Measurements from ENCODE around the gene NCAM1.

Gene NCAM1

GRCh38 chr11:113308601-113309000 lies 347.4 kb downstream of the NCAM1 start:
- H3K27ac ChIP-seq: no peak overlapping the region
- TF ChIP-seq CTCF (IDR thresholded peaks at IDR 0.05): no peak
- H3K9me3 ChIP-seq: no peaks in the 10 kb centered on the region
- no peaks in the 10 kb centered on the region for H3K36me3 ChIP-seq
- no peaks in the 10 kb centered on the region for H3K4me1 ChIP-seq (ENCODE audit: control insufficient read depth in 1 of 2, insufficient read depth in 1 of 2, low read depth in 1 of 2, low read length in 1 of 2)
- H3K4me3 ChIP-seq (ENCODE audit: low read depth in 1 of 2, low read length in 1 of 2): no peak overlapping the region
- peaks cover 21% of the 10 kb centered on the region for H3K27me3 ChIP-seq

- Histone ChIP-seq H3K4me3 (ENCODE audit: low read depth in 1 of 2, low read length in 1 of 2) (no peak overlapping the region), H3K36me3 (no peaks in the 10 kb centered on the region), H3K4me1 (ENCODE audit: control insufficient read depth in 1 of 2, insufficient read depth in 1 of 2, low read depth in 1 of 2, low read length in 1 of 2) (peaks cover 6 to 7% of the 10 kb centered on the region in 2 experiments), H3K27ac (no peak overlapping the region), H3K27me3 (peaks cover 21% of the 10 kb centered on the region), H3K9me3 (no peaks in the 10 kb centered on the region)
- TF ChIP-seq CTCF (IDR thresholded peaks at IDR 0.05): no peak
Observed at GRCh38 chr11:113311536-113311935, 350.3 kb downstream of the NCAM1 start.

GRCh38 chr11:113313601-113314000 lies 352.4 kb downstream of the NCAM1 start:
- Histone ChIP-seq H3K27me3 (peaks cover 6% of the 10 kb centered on the region), H3K9me3 (no peaks in the 10 kb centered on the region), H3K4me3 (ENCODE audit: low read depth in 1 of 2, low read length in 1 of 2) (peak overlapping the region in 1 of 2 experiments; percentile 90), H3K36me3 (no peaks in the 10 kb centered on the region), H3K27ac (no peak overlapping the region), H3K4me1 (ENCODE audit: control insufficient read depth in 1 of 2, insufficient read depth in 1 of 2, low read depth in 1 of 2, low read length in 1 of 2) (peaks cover 6 to 7% of the 10 kb centered on the region in 2 experiments)
- TF ChIP-seq CTCF (IDR thresholded peaks at IDR 0.05): no peak

- no peaks in the 10 kb centered on the region for H3K36me3 ChIP-seq
- H3K4me3 ChIP-seq (ENCODE audit: low read depth in 1 of 2, low read length in 1 of 2): peak overlapping the region; percentile 65 to 90
- TF ChIP-seq CTCF (IDR thresholded peaks at IDR 0.05): no peak
- H3K27ac ChIP-seq: peak overlapping the region; percentile 77
- H3K9me3 ChIP-seq: no peaks in the 10 kb centered on the region
- peaks cover 1% of the 10 kb centered on the region for H3K27me3 ChIP-seq
- H3K4me1 ChIP-seq (ENCODE audit: control insufficient read depth in 1 of 2, insufficient read depth in 1 of 2, low read depth in 1 of 2, low read length in 1 of 2): peaks cover 6 to 7% of the 10 kb centered on the region in 2 experiments
Observed at GRCh38 chr11:113314065-113314388, 352.8 kb downstream of the NCAM1 start.

GRCh38 chr11:113314389-113315301 lies 353.4 kb downstream of the NCAM1 start, which contains the start of gene TTC12:
Gene TTC12 (plus strand): TSS chr11:113314583. CDS start chr11:113316258, 1,675 bp downstream.
- TF ChIP-seq CTCF (IDR thresholded peaks at IDR 0.05): peak; percentile 26

More at GRCh38 chr11:113314389-113315301, 353.4 kb downstream of the NCAM1 start, which contains the start of gene TTC12:
- Histone ChIP-seq H3K27ac (peak within 1 kb of the TSS; percentile 77), H3K9me3 (no peaks in the 10 kb centered on the region), H3K4me1 (ENCODE audit: control insufficient read depth in 1 of 2, insufficient read depth in 1 of 2, low read depth in 1 of 2, low read length in 1 of 2) (peaks cover 6 to 7% of the 10 kb centered on the region in 2 experiments), H3K36me3 (no peaks in the 10 kb centered on the region), H3K27me3 (no peaks in the 10 kb centered on the region), H3K4me3 (ENCODE audit: low read depth in 1 of 2, low read length in 1 of 2) (peak within 1 kb of the TSS; percentile 65 to 90)
